Measurements from ENCODE around the gene NUP62. TPM values are rescaled to one million over a fixed set of nuclear protein-coding genes. Genes with fewer than 3 reads are reported as not detected.

NUP62 gene
- polyA plus RNA-seq, 1 of the 3 experiments (the other 2 are of a cell fraction): 16.2 TPM

GRCh38 chr19:49950590-49950948 is 21.3 kb upstream of the NUP62 start:
- Histone ChIP-seq H3K9ac (no peak overlapping the region), H3K4me3 (ENCODE audit: low read depth in 2 of 2, low read length in 1 of 2) (no peak overlapping the region), H3K79me2 (ENCODE audit: insufficient read depth) (no peaks in the 10 kb centered on the region), H4K20me1 (ENCODE audit: insufficient read depth) (no peaks in the 10 kb centered on the region), H3K4me2 (no peak overlapping the region), H3F3A (replicated peaks; ENCODE audit: insufficient read depth) (no peaks in the 10 kb centered on the region), H2AFZ (ENCODE audit: low read depth) (no peak overlapping the region), H3K36me3 (replicated peaks in 1 of 2; ENCODE audit: control insufficient read depth in 1 of 2, insufficient read depth in 2 of 2, low read length in 1 of 2) (no peaks in the 10 kb centered on the region), H3K4me1 (ENCODE audit: control insufficient read depth in 1 of 2, insufficient read depth in 2 of 2, low read depth in 1 of 2, low read length in 1 of 2) (no peaks in the 10 kb centered on the region), H3K27ac (ENCODE audit: low read depth in 2 of 2, low read length in 1 of 2) (no peak overlapping the region), H3K27me3 (ENCODE audit: insufficient read depth) (peaks cover 84% of the 10 kb centered on the region), H3K9me2 (no peaks in the 10 kb centered on the region), H3K9me3 (no peaks in the 10 kb centered on the region)
- TF ChIP-seq USF2 (IDR thresholded peaks at IDR 0.05; ENCODE audit: borderline replicate concordance, low read depth, low read length) (no peak), RFX5 (IDR thresholded peaks at IDR 0.05; ENCODE audit: low read length) (no peak), JUND (IDR thresholded peaks at IDR 0.05) (no peak), USF1 (IDR thresholded peaks at IDR 0.05; ENCODE audit: borderline replicate concordance, low read depth) (no peak), EZH2phosphoT487 (IDR thresholded peaks at IDR 0.05; ENCODE audit: borderline replicate concordance, low read depth) (no peak), GATA2 (CRISPR knock-in tag; IDR thresholded peaks at IDR 0.05) (no peak)
- ChIA-PET POLR2A (no interaction called here), CTCF (interaction anchor here (3.5 to 5.9 kb wide), 2 partner anchors 12 to 33 kb away, joined by 13 to 48 read pairs; no protein-coding TSS in a partner anchor)
- no peak for DNase-seq
- 22% methylated on average over 5 of the region's 5 CpGs for WGBS (ENCODE audit: low lambda C conversion rate)

GRCh38 chr19:49949742-49950589 is 20.7 kb upstream of the NUP62 start:
- no peaks in the 10 kb centered on the region for H3F3A ChIP-seq (replicated peaks; ENCODE audit: insufficient read depth)
- H3K9me3 ChIP-seq: no peaks in the 10 kb centered on the region
- ChIA-PET POLR2A (no interaction called here), CTCF (interaction anchor here (3.5 to 5.9 kb wide), 2 partner anchors 12 to 33 kb away, joined by 13 to 48 read pairs; no protein-coding TSS in a partner anchor)
- H3K4me3 ChIP-seq (ENCODE audit: low read depth in 2 of 2, low read length in 1 of 2): no peak overlapping the region
- H3K27me3 ChIP-seq (ENCODE audit: insufficient read depth): peaks cover 83% of the 10 kb centered on the region
- no peaks in the 10 kb centered on the region for H3K4me1 ChIP-seq (ENCODE audit: control insufficient read depth in 1 of 2, insufficient read depth in 2 of 2, low read depth in 1 of 2, low read length in 1 of 2)
- no peak overlapping the region for H2AFZ ChIP-seq (ENCODE audit: low read depth)
- H3K79me2 ChIP-seq (ENCODE audit: insufficient read depth): no peaks in the 10 kb centered on the region
- no peak overlapping the region for H3K9ac ChIP-seq
- H4K20me1 ChIP-seq (ENCODE audit: insufficient read depth): no peaks in the 10 kb centered on the region
- H3K4me2 ChIP-seq: no peak overlapping the region
- H3K9me2 ChIP-seq: no peaks in the 10 kb centered on the region
- no peak for DNase-seq
- 20% methylated on average over 8 of the region's 11 CpGs for whole genome bisulfite sequencing (ENCODE audit: low lambda C conversion rate)
- no peak for TF ChIP-seq FOXM1 (IDR thresholded peaks at IDR 0.05; ENCODE audit: low read depth)
- no peak for TF ChIP-seq GABPA (IDR thresholded peaks at IDR 0.05; ENCODE audit: low read depth)
- no peak for TF ChIP-seq REST (IDR thresholded peaks at IDR 0.05; ENCODE audit: low read depth, low read length)
- no peak for TF ChIP-seq USF2 (IDR thresholded peaks at IDR 0.05; ENCODE audit: borderline replicate concordance, low read depth, low read length)
- TF ChIP-seq CHD2 (IDR thresholded peaks at IDR 0.05; ENCODE audit: low read length, partially characterized antibody): no peak
- H3K36me3 ChIP-seq (replicated peaks in 1 of 2; ENCODE audit: control insufficient read depth in 1 of 2, insufficient read depth in 2 of 2, low read length in 1 of 2): no peaks in the 10 kb centered on the region
- H3K27ac ChIP-seq (ENCODE audit: low read depth in 2 of 2, low read length in 1 of 2): no peak overlapping the region

Data from SK-N-SH (cell line).